Measurements from ENCODE around the gene DNAJC1.
"Not testable (repeated sequence)": the region's sequence is repeated elsewhere in the genome, so short reads cannot be mapped to it uniquely, and the experiment has no call there.

The DNAJC1 gene

GRCh38 chr10:21885940-21886339 lies 117.6 kb downstream of the DNAJC1 start:
- no peak for DNase-seq (ENCODE audit: low spot score)
- TF ChIP-seq CTCF (IDR thresholded peaks at IDR 0.05; ENCODE audit: extremely low read depth, missing control alignments) = no peak

GRCh38 chr10:21873198-21873597 lies 130.3 kb downstream of the DNAJC1 start:
- no peak for TF ChIP-seq CTCF (IDR thresholded peaks at IDR 0.05; ENCODE audit: extremely low read depth, missing control alignments)
- DNase-seq (ENCODE audit: low spot score) = no peak

GRCh38 chr10:21872771-21873170 lies 130.8 kb downstream of the DNAJC1 start:
- DNase-seq (ENCODE audit: low spot score) = not testable (repeated sequence)

- DNase-seq (ENCODE audit: low spot score) = no peak
Measured at GRCh38 chr10:21870849-21871248, 132.7 kb downstream of the DNAJC1 start.

GRCh38 chr10:21869087-21869486 lies 134.4 kb downstream of the DNAJC1 start:
- DNase-seq (ENCODE audit: low spot score) = not testable (repeated sequence)

More at GRCh38 chr10:21870849-21871248, 132.7 kb downstream of the DNAJC1 start:
- TF ChIP-seq CTCF (IDR thresholded peaks at IDR 0.05; ENCODE audit: extremely low read depth, missing control alignments) = no peak

- no peak for DNase-seq (ENCODE audit: low spot score)
- no peak for TF ChIP-seq CTCF (IDR thresholded peaks at IDR 0.05; ENCODE audit: extremely low read depth, missing control alignments)
Measured at GRCh38 chr10:21860718-21861117, 142.8 kb downstream of the DNAJC1 start.

- no peak for DNase-seq (ENCODE audit: low spot score)
Measured at GRCh38 chr10:21858455-21858854, 145.1 kb downstream of the DNAJC1 start.

GRCh38 chr10:21849607-21850006 lies 153.9 kb downstream of the DNAJC1 start:
- DNase-seq (ENCODE audit: low spot score) = no peak
- no peak for TF ChIP-seq CTCF (IDR thresholded peaks at IDR 0.05; ENCODE audit: extremely low read depth, missing control alignments)

More at GRCh38 chr10:21858455-21858854, 145.1 kb downstream of the DNAJC1 start:
- TF ChIP-seq CTCF (IDR thresholded peaks at IDR 0.05; ENCODE audit: extremely low read depth, missing control alignments) = no peak

GRCh38 chr10:21843645-21844044 lies 159.9 kb downstream of the DNAJC1 start:
- no peak for TF ChIP-seq CTCF (IDR thresholded peaks at IDR 0.05; ENCODE audit: extremely low read depth, missing control alignments)
- DNase-seq (ENCODE audit: low spot score) = no peak

- not testable (repeated sequence) for DNase-seq (ENCODE audit: low spot score)
Measured at GRCh38 chr10:21841273-21841672, 162.3 kb downstream of the DNAJC1 start.

GRCh38 chr10:21837487-21837886 lies 166.0 kb downstream of the DNAJC1 start:
- DNase-seq (ENCODE audit: low spot score) = not testable (repeated sequence)

GRCh38 chr10:21834574-21834973 lies 169.0 kb downstream of the DNAJC1 start:
- DNase-seq (ENCODE audit: low spot score) = not testable (repeated sequence)
